Left lung (tissue), 10 donors: ENCODE data around the gene ANTXRL. TPM values are rescaled to one million over a fixed set of nuclear protein-coding genes. Genes with fewer than 3 reads are reported as not detected.
"Not testable (repeated sequence)": the region's sequence is repeated elsewhere in the genome, so short reads cannot be mapped to it uniquely, and the experiment has no call there.

Source experiments
- ATAC-seq: fragments of 200-7000 bp; cut with Tn5 transposase; one replicate; pipeline ENCODE4 v1.9.1; 2020; ENCODE audit warnings: moderate library complexity
- DNase-seq, 4 donors: peaks; one replicate each; pipeline ENCODE4 v3.0.0-alpha.2; 2013 to 2020
- H3K27ac ChIP-seq, 2 donors: fragments of 200-600 bp; sonication (generic) in 1 of 2; one replicate each; pipeline versions ENCODE4 v1.5.0 to v1.8.0; 2020 to 2021
- H3K27me3 ChIP-seq, 2 donors: fragments of 200-600 bp; sonication (generic) in 1 of 2; one replicate each; pipeline versions ENCODE4 v1.5.0 to v1.8.0; 2020 to 2021
- H3K36me3 ChIP-seq, 2 donors: fragments of 200-600 bp; sonication (generic) in 1 of 2; one replicate each; pipeline versions ENCODE4 v1.5.0 to v1.8.0; 2020 to 2021
- H3K4me1 ChIP-seq, 2 donors: fragments of 200-600 bp; one replicate each; pipeline ENCODE4 v1.8.0; 2021
- H3K4me3 ChIP-seq, 2 donors: fragments of 200-600 bp; sonication (generic) in 1 of 2; one replicate each; pipeline versions ENCODE4 v1.5.0 to v1.8.0; 2020 to 2021; ENCODE audit warnings: mild to moderate bottlenecking in 1 of 2
- H3K9me3 ChIP-seq, 2 donors: fragments of 200-600 bp; sonication (generic) in 1 of 2; one replicate each; pipeline versions ENCODE4 v1.5.0 to v1.8.0; 2020 to 2021
- CTCF ChIP-seq, 2 donors: fragments of 200-600 bp; sonication (generic) in 1 of 2; IDR thresholded peaks; one replicate each; pipeline versions ENCODE4 v1.5.0 to v1.8.0; 2021; ENCODE audit warnings: antibody characterized with exemption in 2 of 2
- intact Hi-C, 2 donors: fragments of 100-400 bp; cut with DNase I; formaldehyde crosslinking; loops; one replicate each; pipeline versions ENCODE4 v1.11.2 to v1.14.2; 2022
- polyA plus RNA-seq, 6 donors: library from polyadenylated mRNA; unstranded; fragments of 120-200 nt; gene quantifications; one replicate each; pipeline ENCODE4 v1.2.1, GENCODE V29; 2013; ENCODE audit not compliant: insufficient read length in 6 of 6
- total RNA-seq, 2 donors: library from RNA; stranded (reverse); fragmentation: NEBNext Ultra II Directional; extraction: Animal tissue kit (Norgen Biotek cat#: 25700); gene quantifications; one replicate each; pipeline ENCODE4 v1.2.1, GENCODE V29; 2021
- donor health status: DM: no; HTN: yes; CAD: no.
- donor health status: DM: no; HTN: no; CAD: no.

Gene ANTXRL
- total and polyA plus RNA-seq, 8 donors: not detected

- H3K27ac ChIP-seq: no peak overlapping the region
- DNase-seq: no peak
Observed at GRCh38 chr10:46253076-46254006, 33.5 kb upstream of the ANTXRL start.

DNA sequence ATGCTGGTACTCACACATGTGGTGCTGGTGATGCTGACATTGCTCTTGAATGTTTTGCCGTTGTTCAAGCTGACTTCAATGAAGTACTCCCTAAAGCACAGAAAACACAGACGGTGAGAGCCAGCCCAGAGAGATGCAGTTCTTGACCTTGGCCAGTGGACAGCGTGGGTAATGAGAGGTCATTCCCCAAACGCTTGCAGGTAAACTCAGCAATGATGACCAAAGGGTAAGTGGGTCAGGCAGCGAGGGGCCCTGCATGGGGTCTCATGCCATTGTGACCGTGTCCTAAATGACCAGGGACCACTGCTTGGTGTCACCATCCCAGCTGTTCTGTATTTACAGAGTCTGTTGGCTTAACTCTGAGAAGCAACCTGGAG lies 32.8 kb upstream of the ANTXRL start:
- no peak for DNase-seq
- no peaks in the 10 kb centered on the region for H3K36me3 ChIP-seq
- H3K27me3 ChIP-seq: no peaks in the 10 kb centered on the region
- intact Hi-C loops: no loop called here
- no peak for TF ChIP-seq CTCF (IDR thresholded peaks at IDR 0.05)
- no peak overlapping the region for H3K4me3 ChIP-seq
- no peaks in the 10 kb centered on the region for H3K9me3 ChIP-seq
- no peak overlapping the region for H3K27ac ChIP-seq
- H3K4me1 ChIP-seq: no peaks in the 10 kb centered on the region
- ATAC-seq: no peak

More at GRCh38 chr10:46253076-46254006, 33.5 kb upstream of the ANTXRL start:
- TF ChIP-seq CTCF (IDR thresholded peaks at IDR 0.05): no peak
- no peaks in the 10 kb centered on the region for H3K36me3 ChIP-seq
- intact Hi-C loops: no loop called here
- H3K9me3 ChIP-seq: no peaks in the 10 kb centered on the region
- H3K4me3 ChIP-seq: no peak overlapping the region
- H3K4me1 ChIP-seq: no peaks in the 10 kb centered on the region
- no peak for ATAC-seq
- no peaks in the 10 kb centered on the region for H3K27me3 ChIP-seq

GRCh38 chr10:46254467-46254866 lies 32.3 kb upstream of the ANTXRL start:
- Histone ChIP-seq H3K27ac (no peak overlapping the region), H3K4me3 (no peak overlapping the region), H3K9me3 (no peaks in the 10 kb centered on the region), H3K36me3 (no peaks in the 10 kb centered on the region), H3K4me1 (no peaks in the 10 kb centered on the region), H3K27me3 (no peaks in the 10 kb centered on the region)
- no peak for ATAC-seq
- no peak for TF ChIP-seq CTCF (IDR thresholded peaks at IDR 0.05)
- intact Hi-C loops: no loop called here
- DNase-seq: no peak

DNA sequence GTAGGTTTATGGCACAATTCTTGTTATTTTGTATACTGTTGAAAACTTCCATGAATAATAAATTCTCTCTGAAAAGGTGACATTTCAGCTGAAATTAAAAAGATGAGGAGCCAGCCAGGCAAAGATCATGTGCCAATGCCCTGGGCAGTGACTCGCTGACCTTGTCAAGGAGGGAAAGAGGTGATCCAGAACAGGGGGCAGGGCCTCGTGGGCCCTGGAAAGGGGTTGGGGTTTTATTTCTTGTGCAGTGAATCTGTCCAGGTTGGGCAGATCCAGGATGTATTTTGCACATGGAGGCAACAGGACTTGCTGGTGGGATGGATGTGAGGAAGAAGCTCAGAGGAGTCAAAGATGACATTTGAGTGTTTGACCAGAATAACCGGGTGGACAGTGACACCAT lies 31.6 kb upstream of the ANTXRL start:
- ATAC-seq, H3K36me3 ChIP-seq, intact Hi-C loops, H3K9me3 ChIP-seq, DNase-seq, H3K27ac ChIP-seq, H3K4me1 ChIP-seq, H3K4me3 ChIP-seq, H3K27me3 ChIP-seq: not testable (repeated sequence)

- intact Hi-C loops: no loop called here
Observed at GRCh38 chr10:46255801-46256747, 30.7 kb upstream of the ANTXRL start.

More at GRCh38 chr10:46255801-46256747, 30.7 kb upstream of the ANTXRL start:
- H3K27me3 ChIP-seq: no peaks in the 10 kb centered on the region
- peak; percentile 93 for ATAC-seq
- peak; percentile 19 to 37 for TF ChIP-seq CTCF (IDR thresholded peaks at IDR 0.05)
- no peak overlapping the region for H3K27ac ChIP-seq
- DNase-seq: peak in 3 of 4 donors; percentile 40 to 86 (median 68)
- H3K4me1 ChIP-seq: no peaks in the 10 kb centered on the region
- no peak overlapping the region for H3K4me3 ChIP-seq
- no peaks in the 10 kb centered on the region for H3K9me3 ChIP-seq
- H3K36me3 ChIP-seq: no peaks in the 10 kb centered on the region
